ENCODE data around the gene UBASH3A.

DNA sequence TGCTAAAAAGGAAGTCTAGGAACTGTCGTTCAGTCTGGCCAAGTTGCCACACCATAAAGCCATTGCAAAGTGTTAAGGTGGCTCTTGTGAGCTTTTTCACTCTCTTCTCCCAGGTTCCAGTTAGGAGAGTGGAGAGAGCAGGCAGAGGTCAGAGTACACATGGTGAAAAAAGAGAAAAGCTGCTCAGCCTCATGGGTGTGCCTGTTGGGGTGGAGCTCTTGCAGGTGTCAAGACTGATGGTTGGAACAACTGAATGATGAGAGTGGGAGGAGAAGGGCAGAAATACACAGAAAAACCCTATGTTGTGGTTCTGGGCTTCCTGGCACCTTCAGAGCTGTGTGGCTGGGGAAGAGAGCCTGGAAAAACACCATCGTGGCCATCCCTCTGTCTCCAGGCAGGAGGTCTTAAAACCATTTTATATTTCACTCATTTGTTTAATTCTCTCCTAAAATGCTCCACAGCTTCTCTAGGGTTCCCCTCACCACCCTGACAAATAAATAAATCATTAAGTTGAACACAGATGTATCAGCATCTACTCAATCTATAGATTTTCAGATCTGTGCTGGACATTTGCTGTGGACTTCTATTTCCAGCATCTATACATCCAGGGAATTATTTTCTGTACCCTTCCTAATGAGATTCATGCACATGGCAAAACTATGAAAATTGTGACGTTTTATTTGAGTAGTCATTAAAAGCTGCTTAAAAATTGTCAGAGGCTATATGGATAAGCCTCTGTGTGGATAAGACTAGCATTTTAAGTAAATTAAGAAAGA lies 17.5 kb downstream of the UBASH3A start:
- TF ChIP-seq TAF1 (IDR thresholded peaks at IDR 0.05; ENCODE audit: borderline replicate concordance, low read depth, low read length) (no peak), REST (IDR thresholded peaks at IDR 0.05; ENCODE audit: low read depth, low read length) (no peak), YY1 (IDR thresholded peaks at IDR 0.05; ENCODE audit: low read depth) (no peak), JUND (IDR thresholded peaks at IDR 0.05) (no peak), CTCF (IDR thresholded peaks at IDR 0.05) (no peak)
- TF ChIP-seq, protein P1, sequence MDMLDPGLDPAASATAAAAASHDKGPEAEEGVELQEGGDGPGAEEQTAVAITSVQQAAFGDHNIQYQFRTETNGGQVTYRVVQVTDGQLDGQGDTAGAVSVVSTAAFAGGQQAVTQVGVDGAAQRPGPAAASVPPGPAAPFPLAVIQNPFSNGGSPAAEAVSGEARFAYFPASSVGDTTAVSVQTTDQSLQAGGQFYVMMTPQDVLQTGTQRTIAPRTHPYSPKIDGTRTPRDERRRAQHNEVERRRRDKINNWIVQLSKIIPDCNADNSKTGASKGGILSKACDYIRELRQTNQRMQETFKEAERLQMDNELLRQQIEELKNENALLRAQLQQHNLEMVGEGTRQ (IDR thresholded peaks at IDR 0.05; ENCODE audit: borderline replicate concordance, low read depth, low read length), result no peak
